GM18517 (cell line): Measurements from ENCODE around the gene MYMX.
"Not testable (repeated sequence)": the region's sequence is repeated elsewhere in the genome, so short reads cannot be mapped to it uniquely, and the experiment has no call there.

Experiments used
- ATAC-seq: cut with Tn5 transposase; IDR thresholded peaks from one replicate; pipeline ENCODE4 v1.9.1; 2021; ENCODE audit warnings: mild to moderate bottlenecking, moderate library complexity; ENCODE audit not compliant: unreplicated experiment

Gene MYMX

DNA sequence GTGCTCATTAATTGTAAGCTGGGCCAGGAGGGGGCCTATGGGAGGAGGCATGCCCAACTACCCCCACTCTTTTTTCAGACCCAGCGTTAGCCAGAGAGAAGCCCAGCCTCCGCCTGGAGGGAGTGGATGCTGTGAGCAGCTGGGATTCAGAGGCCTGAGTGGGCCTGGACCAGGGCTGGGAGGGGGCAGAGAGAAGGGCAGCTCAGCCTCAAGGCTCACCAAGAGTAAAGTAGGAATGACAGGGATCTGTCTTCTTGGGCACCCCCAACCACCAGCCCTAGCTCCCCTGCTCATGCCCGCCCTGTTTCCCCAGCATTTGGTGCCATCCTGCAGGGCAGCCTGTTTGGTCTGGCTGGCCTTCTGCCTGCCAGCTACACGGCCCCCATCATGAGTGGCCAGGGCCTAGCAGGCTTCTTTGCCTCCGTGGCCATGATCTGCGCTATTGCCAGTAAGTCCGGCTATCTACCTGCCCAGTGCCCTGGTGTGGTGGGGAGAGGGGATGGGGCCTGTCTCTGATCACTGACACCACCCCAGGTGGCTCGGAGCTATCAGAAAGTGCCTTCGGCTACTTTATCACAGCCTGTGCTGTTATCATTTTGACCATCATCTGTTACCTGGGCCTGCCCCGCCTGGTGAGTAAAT lies 13.4 kb downstream of the MYMX start:
- ATAC-seq: no peak

DNA sequence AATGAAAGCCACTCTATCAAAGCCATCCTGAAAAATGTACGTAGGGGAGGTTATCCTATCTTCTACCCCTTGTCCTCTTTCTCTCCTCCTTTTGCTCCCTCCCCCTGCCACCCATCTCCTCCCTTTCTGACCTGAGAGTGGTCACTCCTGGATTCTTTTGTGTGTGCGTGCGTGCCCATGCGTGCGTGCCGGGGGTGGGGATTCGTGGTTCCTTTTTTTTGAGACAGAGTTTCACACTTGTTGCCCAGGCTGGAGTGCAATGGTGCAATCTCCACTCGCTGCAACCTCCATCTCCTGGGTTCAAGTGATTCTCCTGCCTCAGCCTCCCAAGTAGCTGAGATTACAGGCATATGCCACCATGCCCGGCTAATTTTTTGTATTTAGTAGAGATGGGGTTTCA lies 14.7 kb downstream of the MYMX start:
- ATAC-seq: not testable (repeated sequence)

DNA sequence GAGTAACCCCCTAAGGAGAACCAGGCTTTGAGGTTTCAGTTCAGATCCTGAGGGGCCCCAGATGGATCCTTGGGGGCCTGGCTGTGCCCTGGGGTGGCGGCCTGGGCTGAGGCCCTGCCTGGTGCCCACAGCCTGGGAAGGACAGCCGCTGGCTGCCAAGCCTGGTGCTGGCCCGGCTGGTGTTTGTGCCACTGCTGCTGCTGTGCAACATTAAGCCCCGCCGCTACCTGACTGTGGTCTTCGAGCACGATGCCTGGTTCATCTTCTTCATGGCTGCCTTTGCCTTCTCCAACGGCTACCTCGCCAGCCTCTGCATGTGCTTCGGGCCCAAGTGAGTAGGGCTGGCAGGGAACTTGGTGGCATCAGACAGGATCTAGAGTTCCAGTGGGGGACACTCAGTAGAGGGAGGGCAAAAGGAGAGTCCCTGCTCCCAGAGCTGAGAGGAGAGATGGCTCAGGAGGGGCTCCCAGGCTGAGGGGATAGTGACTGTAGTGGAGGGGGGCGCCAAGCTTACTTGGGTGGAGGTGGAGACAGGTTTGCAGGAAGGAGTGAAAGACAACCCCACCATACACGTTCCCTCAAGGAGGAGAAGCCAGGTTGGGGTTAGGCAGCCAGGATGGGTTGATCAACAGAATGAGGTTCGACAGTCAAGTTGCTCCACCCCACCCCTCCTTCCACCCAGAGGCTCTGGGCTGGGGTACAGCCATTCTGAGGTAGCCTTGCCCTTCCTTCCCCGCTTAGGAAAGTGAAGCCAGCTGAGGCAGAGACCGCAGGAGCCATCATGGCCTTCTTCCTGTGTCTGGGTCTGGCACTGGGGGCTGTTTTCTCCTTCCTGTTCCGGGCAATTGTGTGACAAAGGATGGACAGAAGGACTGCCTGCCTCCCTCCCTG lies 16.2 kb downstream of the MYMX start:
- no peak for ATAC-seq

DNA sequence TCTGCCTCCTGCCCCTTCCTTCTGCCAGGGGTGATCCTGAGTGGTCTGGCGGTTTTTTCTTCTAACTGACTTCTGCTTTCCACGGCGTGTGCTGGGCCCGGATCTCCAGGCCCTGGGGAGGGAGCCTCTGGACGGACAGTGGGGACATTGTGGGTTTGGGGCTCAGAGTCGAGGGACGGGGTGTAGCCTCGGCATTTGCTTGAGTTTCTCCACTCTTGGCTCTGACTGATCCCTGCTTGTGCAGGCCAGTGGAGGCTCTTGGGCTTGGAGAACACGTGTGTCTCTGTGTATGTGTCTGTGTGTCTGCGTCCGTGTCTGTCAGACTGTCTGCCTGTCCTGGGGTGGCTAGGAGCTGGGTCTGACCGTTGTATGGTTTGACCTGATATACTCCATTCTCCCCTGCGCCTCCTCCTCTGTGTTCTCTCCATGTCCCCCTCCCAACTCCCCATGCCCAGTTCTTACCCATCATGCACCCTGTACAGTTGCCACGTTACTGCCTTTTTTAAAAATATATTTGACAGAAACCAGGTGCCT lies 16.9 kb downstream of the MYMX start:
- no peak for ATAC-seq

DNA sequence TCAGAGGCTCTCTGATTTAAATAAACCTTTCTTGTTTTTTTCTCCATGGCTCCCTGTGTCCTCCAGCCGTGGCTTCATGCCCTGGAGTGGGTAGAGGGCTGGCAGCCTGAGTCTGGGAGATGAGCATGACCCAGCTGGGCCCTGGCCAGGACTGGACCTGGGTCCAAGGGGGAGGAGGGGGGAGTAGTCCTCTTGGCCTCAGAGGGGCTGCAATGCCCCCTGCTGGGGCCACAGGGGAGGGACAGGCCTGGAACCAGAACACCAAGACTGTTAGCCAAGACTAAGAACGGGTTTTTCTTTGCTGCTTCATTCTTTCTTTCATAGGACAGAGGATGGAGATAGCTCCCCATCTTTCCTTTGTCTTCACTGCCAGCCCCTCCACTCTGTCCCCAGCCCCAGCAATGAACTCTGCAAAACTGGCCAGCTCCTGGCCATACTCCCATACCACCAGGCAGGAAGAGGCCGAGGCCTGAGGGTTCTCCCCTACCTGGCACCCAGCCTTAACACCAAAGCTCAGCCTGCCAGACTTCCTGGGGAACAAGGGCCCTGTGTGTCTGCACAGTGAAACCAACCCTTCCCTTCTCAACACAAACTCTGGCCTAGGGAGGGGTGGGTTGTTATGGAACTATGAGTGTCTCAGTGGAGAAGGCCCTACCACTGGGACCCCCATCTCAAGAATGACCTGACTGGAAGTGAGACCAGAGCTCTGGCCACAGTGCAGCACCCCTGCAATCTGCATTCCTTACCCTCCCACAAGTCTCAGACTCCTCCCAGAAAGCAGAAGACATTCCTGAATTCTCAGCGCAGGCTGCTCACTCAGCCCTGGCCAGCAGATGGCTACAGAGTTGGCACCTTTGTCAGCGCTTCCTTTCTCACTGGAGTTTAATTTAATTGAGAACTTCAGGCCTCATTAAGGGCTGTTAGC lies 17.6 kb downstream of the MYMX start:
- no peak for ATAC-seq

DNA sequence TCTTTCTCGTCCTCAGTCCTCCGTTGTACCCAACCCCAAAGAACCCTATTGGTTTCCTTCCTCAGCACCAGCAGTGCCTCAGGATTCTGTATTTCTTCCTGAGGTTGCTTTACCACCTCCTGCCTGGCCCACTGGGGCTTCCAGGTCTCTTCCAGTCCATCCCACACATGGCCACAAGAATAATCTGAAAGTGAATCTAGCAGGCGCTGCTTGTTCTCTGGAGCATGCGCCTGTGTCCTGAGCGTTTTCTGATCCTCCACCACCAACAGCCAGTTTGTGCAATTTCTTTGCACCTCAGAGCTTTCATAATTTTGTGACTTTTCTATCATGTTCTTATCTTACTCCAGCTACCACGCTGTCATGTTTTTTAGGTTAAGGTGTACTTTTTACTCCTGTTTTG lies 18.5 kb downstream of the MYMX start:
- no peak for ATAC-seq

DNA sequence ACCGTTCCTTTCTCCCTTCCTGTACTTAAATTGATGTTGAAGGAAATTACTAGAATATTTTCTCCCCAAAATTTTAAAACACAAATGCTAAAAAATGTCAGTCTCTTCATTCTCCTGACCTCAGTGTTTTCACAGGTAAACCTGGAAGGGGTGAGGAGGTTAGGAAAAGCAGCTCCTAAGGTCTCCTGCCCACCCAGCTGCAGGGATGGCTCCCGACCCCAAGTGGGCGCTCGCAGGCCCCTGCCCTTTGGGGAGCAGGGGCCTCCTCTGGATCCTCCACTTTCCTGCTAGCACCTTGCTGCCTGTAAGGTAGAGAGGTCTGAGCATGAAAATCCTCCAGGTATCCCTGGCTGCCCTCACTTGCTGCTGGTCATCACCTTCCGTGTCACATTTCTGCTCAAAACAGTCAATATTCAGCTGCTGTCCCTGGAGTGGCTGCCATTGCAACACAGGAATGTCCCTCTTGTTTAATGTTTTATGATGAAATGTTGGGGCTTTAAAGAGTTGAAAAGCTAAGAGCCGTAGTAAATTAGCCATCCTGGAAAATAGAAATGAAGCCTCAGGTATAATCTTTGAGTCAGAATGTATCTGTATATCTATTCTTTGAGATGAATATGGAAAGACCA lies 19.3 kb downstream of the MYMX start:
- ATAC-seq: no peak

DNA sequence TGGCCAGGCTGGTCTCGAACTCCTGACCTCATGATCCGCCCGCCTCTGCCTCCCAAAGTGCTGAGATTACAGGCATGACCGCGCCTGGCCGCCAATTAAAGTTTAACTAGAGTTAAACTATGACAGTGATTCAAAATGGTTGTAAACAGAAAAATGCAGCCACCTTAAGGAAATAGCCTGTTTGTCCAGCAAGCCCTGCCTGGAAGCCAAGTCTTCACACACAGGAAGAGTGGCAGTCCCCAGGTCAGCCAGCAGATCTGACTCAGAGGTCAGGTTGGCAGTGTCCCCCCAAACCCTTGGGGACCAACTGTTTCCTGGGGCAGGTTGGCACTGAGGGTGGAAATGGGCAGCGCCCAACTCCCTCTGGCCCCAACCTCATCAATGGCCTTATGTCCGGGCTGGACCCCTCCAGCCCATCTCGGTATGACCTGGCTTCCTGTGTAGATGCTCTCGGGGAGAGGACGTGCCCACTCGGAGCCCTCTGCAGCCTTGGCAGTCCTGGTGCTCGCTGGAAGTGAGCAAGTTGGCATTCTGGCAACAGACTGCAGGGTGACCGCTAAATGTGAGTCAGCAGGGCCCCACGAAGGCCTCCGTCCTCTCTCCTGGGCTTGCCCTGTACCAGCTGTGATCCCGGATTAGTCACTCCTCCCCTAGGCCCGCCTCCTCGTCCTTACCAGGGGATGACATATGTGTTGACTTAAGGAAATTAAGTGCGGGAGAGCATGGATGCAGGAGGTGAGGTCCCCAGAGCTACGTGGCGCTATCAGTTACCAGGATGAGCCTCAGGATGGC lies 20.5 kb downstream of the MYMX start:
- ATAC-seq: peak; percentile 48

DNA sequence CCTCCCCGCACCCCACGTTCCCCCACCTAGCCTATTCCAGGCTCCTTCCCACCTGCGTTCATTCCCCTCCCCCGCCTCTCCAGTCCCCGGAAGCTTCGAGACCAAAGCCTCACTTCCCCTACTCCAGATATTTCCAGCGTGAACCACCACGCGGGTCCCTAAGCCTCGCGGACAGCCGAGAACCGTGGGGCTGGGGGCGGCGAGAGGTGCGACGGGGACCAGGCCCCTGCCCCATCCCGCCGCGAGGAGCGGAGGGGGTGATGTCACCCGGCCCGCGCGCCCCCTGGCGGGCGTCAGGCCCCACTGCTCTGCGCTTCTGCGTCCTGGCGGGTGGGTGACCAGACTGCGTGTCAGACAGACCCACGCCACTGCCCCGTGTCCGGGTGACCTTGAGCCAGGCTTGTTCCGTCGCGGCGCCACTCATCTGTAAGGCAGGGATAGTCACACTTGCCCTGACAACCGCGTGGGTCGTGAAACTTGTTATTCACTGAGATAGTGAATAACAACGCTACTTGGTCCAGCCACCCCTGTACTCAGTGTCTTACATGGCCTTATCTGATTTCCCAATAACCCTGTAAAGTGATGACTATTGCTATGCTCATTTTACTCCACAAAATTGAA lies 21.2 kb downstream of the MYMX start:
- peak; percentile 60 for ATAC-seq

DNA sequence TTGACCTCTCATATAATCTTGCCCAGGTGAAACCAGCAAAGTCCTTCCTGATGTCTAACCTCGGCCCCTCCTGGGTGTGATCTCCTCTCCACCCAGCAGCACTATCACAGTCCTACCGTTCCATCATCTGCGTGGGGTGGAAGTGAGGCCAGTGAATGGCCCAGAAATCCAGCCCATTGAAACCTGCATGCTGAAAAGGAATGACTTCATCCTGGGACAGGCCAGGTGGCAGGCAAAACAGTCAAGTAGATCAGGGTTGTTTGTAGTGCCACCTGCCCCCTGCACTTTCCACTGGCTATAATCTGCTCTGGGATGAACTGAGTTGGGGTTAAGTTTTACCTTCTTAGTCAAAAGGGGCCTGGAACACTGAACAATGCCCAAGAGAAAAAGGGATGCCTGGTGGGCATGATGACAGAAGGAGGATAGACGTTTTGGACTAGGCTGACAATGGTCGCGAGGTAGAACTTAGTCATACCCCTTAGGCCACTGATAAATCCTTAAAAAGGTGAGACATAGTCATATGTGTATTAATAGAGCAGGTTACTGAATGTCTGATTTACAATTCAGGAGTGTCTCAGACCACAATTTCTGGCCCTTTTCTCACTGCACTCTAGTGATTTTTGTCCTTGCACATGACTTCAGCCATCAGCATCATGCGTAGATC lies 22.1 kb downstream of the MYMX start:
- ATAC-seq: no peak

DNA sequence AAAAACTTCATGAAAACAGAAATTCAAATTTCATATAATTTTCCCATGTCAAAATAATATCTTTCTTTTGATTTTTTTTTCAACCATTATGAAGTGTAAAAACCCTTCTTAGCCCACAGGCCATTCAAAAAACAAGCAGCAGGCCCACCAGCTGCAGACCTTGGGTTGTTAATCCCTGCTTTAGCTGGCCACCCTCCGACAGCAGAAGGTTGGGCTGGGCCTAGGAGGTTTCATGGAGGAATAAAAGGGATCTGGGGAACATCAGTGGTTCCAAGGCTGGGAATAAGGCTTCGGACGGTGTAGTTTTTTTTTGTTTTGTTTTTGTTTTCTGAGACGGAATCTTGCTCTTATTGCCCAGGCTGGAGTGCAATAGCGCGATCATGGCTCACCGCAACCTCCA lies 26.6 kb downstream of the MYMX start:
- no peak for ATAC-seq

DNA sequence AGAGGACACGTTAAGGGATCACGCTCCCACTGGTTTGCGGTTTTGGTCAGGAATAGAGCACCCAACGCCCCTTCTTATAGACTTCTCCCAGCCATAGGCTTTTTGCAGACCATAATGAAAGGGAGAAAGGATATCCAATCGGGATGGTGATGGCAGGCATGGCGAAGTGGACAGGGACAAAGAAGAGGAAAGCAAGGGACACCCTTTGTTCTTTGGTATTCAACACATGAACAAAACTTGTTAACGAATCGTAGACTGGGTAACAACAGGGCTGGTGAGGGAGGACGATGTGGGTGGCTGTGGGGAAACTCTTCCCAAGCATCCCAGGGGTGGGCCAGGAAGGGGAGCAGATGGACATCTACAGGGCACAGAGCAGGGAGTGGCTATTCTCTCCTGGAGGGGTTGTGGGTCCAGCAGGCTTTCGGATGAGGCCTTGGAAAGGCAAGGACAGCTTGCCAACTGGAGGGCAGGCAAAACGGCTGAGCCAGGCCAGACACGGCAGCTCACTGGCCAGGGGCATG lies 28.7 kb downstream of the MYMX start:
- ATAC-seq: no peak

DNA sequence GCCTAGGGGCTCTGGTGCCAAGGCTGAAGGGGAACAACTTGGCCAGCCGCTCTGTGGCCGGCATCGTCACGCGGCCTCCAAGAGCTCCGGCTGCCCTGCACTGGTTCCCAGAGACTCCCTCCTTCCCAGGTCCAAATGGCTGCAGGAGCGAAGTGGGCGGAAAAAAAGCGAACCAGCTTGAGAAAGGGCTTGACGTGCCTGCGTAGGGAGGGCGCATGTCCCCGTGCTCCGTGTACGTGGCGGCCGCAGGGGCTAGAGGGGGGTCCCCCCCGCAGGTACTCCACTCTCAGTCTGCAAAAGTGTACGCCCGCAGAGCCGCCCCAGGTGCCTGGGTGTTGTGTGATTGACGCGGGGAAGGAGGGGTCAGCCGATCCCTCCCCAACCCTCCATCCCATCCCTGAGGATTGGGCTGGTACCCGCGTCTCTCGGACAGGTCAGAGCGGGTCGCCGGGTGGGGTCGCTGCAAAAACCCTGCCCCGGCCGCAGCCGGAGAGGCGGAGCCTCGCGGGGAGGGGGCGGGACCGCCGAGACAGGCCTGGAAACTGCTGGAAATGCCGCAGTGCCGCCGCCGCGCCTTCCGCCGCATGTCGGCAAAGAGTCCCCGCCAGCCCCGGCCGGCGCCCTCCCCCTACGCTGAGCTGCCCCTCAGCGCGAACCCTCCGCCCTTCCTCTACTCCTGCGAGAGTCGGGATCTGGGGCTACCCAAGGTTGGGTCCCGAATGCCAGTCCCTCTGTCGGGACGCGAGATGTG lies 29.4 kb downstream of the MYMX start:
- ATAC-seq: peak; percentile 45

DNA sequence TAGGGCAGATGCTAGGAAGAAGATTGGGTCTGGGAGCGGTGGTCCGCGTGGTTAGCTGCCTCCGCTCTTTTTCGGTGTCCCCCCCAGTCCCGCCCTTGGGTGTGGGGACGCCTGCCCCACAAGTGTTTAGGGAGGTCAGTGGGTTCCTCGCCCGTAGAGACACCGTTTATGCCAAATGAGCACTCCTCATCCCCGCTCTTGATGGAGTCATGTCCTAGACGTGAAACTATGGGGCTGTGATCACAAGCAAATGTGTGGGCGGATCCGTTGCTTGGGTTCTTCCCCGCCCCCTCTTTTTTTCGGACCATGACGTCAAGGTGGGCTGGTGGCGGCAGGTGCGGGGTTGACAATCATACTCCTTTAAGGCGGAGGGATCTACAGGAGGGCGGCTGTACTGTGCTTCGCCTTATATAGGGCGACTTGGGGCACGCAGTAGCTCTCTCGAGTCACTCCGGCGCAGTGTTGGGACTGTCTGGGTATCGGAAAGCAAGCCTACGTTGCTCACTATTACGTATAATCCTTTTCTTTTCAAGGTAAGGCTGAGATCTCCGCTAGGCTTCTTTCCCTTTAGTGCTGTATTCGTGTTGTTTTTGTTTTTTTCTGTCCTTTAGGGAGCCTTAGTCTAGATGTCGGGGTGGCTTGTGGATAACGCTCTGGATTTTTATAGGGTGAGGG lies 30.1 kb downstream of the MYMX start, which contains the start of gene HSP90AB1:
TSS of gene HSP90AB1 (plus strand) at position 439 of the 675 bp plus-strand sequence. CDS start 1,529 bp downstream, outside the sequence.
- peak; percentile 67 for ATAC-seq

DNA sequence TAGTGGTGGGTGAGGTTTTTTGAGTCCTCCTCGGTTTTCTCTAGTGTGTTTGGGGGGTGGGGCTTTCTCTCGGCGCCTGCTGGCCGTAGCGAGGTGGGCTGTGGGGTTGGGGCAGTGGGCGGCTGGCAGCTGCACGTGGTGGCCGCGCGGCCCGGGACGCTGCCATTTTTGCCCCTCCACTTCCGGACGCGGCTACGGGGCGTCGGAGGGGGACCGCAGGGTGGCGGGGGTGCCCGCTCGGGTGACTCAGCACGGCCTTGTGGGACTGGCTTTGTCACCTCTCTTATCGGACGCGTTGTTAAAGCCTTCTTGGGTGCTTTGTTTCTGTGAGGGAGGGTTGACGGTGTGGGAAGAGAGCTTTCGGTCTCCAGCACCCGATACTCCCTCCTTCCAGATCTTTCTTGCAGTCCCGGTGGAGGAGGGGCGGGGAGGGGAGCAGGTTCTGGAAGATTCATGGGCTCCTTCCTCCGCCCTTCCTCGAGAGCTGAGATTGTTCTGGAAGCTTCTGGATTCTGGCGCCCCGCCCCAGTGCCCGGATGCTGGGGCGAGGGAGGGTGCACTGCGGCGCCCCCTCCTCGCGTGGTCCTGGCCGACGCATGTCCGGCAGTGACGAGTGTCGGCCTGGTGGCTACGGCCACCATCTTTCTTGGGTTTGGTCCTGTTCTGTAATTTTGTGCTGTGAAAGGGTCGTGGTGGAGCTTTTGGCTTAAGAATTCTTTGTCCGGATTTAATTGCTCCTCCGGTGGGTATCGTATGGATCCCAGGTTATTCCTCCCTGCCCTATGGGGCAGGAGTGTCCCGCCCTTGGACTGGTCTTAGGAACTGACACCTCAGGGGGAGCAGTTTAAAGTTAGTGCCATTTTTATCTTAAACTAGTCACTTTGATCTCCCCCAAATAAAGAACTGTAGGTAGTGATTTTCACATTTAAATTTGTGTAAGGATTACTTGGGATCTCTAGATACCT lies 30.9 kb downstream of the MYMX start:
- ATAC-seq: peak; percentile 13

DNA sequence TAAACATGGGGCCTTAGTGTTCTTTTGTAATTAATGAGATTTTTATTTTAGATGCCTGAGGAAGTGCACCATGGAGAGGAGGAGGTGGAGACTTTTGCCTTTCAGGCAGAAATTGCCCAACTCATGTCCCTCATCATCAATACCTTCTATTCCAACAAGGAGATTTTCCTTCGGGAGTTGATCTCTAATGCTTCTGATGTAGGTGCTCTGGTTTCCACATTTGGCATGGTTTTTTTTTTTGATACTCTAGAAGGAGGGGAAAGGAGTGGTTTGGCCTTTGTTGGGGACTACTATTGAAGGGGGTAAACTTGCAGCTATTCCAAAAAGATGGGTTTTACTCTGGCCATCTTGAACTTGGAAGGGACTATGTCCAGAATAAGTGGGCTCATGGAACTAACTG lies 31.9 kb downstream of the MYMX start:
- ATAC-seq: no peak
